Neuron (in vitro differentiated cells): ENCODE data around the gene SMYD3.

ENCODE experiments used
- H2AFZ ChIP-seq: one replicate; pipeline ENCODE4 v1.6.1; 2013; ENCODE audit warnings: low read depth, mild to moderate bottlenecking, inconsistent platforms, low read length, moderate library complexity
- H3K27me3 ChIP-seq: one replicate; pipeline ENCODE4 v1.6.1; 2013; ENCODE audit warnings: low read length; ENCODE audit not compliant: insufficient read depth
- H3K36me3 ChIP-seq: one replicate; pipeline ENCODE4 v1.6.1; 2013; ENCODE audit warnings: low read length; ENCODE audit not compliant: insufficient read depth
- H3K4me1 ChIP-seq: one replicate; pipeline ENCODE4 v1.6.1; 2013; ENCODE audit warnings: low read length; ENCODE audit not compliant: insufficient read depth
- H3K4me3 ChIP-seq: 2 replicates; pipeline ENCODE4 v1.5.1; 2013; ENCODE audit warnings: mild to moderate bottlenecking, low read length, moderate library complexity
- H3K9me3 ChIP-seq: one replicate; pipeline ENCODE4 v1.6.1; 2013; ENCODE audit warnings: low read length

Gene SMYD3

DNA sequence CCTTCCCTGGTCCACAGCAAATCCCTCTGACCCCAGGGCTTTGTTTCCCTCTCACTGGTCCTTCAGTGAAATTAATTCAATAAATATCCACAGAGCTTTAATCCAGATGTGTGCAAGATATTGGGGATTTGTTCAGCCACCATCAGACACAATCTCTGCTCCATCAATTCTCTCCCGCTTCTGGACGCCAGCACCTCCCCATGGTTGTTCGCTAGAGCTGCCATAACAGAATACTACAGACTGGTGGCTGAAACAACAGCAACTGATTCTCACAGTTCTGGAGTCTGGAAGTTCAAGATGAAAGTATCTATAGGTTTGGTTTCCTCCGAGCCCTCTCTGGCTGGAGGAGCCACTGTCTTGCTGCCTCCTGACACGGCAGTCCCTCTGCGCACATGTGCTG, 303.9 kb downstream of the SMYD3 start:
- Histone ChIP-seq H3K4me3 (no peak overlapping the region), H3K27me3 (no peaks in the 10 kb centered on the region), H3K9me3 (no peaks in the 10 kb centered on the region)

DNA sequence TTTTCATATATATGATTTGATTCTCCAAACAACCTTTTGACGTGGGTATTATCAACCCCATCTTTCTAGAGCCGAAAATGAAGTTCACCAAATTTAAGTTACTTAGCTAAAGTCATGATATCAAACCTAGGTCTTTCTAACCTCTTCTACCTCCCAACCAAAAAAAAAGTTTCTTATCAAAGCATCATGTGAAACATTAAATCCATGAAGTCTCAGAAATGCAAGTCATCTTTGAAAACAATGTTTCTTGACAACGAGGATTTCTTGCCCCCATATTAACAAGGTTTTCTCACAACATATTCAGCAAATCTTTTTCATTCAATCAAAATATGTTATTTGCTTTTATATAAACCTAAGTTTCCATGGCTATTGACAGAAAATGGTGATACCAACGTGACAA, 306.3 kb downstream of the SMYD3 start:
- no peaks in the 10 kb centered on the region for H3K27me3 ChIP-seq
- H2AFZ ChIP-seq = no peak overlapping the region
- no peaks in the 10 kb centered on the region for H3K36me3 ChIP-seq
- H3K4me3 ChIP-seq = no peak overlapping the region
- H3K4me1 ChIP-seq = no peaks in the 10 kb centered on the region
- no peaks in the 10 kb centered on the region for H3K9me3 ChIP-seq

More for the DNA sequence above, 303.9 kb downstream of the SMYD3 start:
- Histone ChIP-seq H3K36me3 (no peaks in the 10 kb centered on the region), H2AFZ (no peak overlapping the region), H3K4me1 (no peaks in the 10 kb centered on the region)

DNA sequence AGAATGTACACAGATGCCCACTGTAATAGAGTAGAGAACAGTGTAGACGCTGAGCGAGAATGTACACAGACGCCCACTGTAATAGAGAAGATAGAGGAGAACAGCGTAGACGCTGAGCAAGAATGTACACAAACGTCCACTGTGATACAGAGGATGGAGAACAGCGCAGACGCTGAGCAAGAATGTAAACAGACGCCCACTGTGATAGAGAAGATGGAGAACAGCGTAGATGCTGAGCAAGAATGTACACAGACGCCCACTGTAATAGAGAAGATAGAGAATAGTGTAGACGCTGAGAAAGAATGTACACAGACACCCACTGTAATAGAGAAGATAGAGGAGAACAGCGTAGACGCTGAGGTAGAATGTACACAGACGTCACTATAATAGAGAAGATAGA, 306.9 kb downstream of the SMYD3 start:
- Histone ChIP-seq H3K27me3 (no peaks in the 10 kb centered on the region), H3K4me1 (no peaks in the 10 kb centered on the region), H3K9me3 (no peaks in the 10 kb centered on the region), H3K4me3 (no peak overlapping the region), H2AFZ (no peak overlapping the region), H3K36me3 (no peaks in the 10 kb centered on the region)

DNA sequence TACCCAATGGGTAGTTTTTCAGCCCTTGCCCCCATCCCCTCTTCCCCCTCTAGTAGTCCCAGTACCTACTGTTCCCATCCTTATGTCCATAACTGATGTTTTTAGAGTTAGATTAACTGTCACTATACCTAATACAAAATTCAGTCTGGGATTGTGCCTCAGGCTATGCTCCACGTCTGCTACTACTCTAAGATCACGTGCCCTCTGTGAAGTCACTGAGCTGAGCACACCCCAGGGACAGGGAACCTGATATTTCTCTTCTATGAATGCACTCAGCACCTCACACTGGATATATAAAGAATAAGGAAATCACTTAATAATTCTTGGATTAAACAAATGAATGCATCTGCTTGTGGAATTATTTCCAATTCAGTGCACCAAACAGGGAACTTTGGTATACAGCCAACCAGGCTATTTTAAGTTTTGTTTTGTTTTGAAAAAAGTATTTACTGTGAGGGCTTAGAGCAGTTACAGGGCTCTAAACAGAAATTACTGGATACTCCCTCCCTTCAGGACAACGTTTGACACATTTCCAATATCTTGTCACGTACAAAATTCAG, 307.9 kb downstream of the SMYD3 start:
- Histone ChIP-seq H3K9me3 (no peaks in the 10 kb centered on the region), H3K4me3 (no peak overlapping the region), H3K4me1 (no peaks in the 10 kb centered on the region), H3K27me3 (no peaks in the 10 kb centered on the region), H2AFZ (no peak overlapping the region), H3K36me3 (no peaks in the 10 kb centered on the region)

DNA sequence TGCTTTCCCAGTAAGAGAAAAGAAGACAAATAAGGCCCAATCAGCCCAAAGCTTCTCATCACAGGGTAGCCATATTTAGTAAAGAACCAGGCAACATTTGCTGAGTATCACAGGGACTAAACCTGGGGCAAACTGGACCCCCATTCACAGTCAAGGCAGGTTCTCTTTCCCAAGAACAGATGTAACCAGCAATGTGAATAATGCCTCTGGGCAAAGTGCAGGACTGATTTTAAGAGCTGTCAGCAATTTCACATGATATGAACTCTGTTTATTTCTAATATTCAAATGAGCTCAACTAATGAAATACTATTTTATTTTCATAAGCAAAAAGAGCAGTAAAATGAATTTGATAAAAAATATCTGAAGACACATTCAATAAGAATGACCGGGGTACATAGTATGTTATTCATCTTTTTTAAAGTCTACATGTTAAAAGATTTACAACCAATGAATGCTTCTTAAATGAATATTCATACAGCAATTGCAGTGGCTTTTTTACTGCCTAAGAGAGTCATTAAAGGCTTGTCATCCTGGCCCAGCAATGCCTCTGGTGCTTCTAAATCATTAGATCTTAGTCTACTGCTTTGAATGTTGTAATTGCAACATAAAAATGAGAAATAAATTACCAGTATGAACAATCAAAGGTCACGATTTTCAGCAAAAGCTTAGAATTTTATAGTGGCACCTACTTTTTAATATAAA, 308.8 kb downstream of the SMYD3 start:
- H3K9me3 ChIP-seq = peaks cover 1% of the 10 kb centered on the region
- no peak overlapping the region for H2AFZ ChIP-seq
- no peak overlapping the region for H3K4me3 ChIP-seq
- no peaks in the 10 kb centered on the region for H3K36me3 ChIP-seq
- H3K4me1 ChIP-seq = no peaks in the 10 kb centered on the region
- no peaks in the 10 kb centered on the region for H3K27me3 ChIP-seq

DNA sequence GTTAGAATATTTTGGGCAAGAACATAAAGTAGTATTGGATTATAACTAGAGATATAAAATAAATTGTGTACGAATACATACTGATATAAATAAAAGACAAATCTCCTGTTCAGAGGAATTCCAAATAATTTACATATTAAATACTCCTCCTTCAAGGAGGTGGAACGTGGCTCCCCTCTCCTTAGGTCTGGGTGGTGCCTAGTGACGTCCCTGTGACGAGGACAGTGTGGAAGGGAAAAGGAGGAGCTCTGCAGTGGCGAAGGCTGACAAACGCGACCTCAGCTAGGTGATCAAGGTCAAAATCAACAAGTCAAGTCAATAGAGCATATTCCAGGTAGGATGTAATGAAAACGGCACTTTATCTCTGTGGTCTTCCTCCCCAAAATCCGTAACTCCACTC, 310.0 kb downstream of the SMYD3 start:
- Histone ChIP-seq H3K9me3 (peaks cover 1% of the 10 kb centered on the region), H3K4me1 (no peaks in the 10 kb centered on the region), H3K4me3 (no peak overlapping the region), H2AFZ (no peak overlapping the region), H3K27me3 (no peaks in the 10 kb centered on the region), H3K36me3 (no peaks in the 10 kb centered on the region)

DNA sequence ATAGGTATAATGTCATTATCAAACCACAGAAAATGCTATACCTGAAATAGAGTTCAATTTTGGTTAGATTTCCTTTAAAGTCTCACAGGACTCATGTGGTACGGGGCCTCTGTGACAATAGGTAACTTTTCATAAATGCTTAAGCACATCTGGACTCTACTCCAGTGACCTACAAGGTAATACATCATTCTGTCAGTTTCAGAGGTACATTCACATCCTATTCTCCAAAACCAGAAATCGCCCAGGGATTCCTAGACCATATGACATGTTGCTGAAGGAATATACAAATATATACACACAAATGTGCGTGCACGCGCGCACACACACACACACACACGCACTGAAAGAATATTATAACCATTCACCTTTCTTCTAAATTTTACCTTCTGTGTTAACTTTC, 311.8 kb downstream of the SMYD3 start:
- Histone ChIP-seq H3K27me3 (no peaks in the 10 kb centered on the region), H3K36me3 (no peaks in the 10 kb centered on the region), H3K4me1 (no peaks in the 10 kb centered on the region), H3K4me3 (no peak overlapping the region), H3K9me3 (peaks cover 1% of the 10 kb centered on the region), H2AFZ (no peak overlapping the region)

DNA sequence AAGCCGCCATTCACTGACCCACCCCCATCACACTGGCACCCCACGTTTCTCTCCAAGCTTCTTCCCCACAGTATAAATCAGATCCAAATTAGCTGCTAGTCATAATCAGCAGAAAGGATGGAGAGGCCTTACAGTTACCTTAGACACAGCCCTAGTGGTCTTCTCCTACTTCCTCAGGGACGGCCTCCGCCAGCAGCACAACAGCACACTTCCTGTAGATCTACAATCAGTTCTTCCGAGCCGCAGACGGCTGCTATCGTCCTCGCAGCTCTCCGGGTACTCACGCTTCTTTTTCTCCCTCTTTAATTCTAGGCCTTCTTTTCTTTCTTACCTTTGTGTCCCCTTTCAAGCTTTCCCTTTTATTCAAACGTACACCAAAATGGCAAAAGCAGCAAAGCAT, 313.5 kb downstream of the SMYD3 start:
- Histone ChIP-seq H3K4me1 (no peaks in the 10 kb centered on the region), H3K9me3 (peaks cover 1% of the 10 kb centered on the region), H3K27me3 (no peaks in the 10 kb centered on the region), H3K4me3 (no peak overlapping the region), H3K36me3 (no peaks in the 10 kb centered on the region), H2AFZ (no peak overlapping the region)

DNA sequence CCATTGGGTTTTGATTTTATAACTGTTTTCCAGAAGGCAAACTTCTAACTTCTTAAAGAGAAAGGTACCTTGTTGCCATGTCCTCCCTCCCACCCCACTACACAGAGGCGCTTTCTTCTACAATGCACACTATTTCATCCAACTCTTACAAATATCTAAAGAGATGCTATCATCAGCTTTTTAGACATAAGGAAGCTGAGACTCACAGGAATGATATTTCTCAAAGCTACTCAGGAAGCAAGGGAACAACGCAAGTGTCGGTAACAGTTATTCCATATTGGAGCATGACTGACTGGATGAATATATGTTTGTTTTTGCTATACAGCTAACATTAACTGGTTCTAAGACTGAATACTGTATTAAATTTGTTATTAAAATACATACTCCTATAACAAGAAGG, 318.0 kb downstream of the SMYD3 start:
- H3K36me3 ChIP-seq = no peaks in the 10 kb centered on the region
- no peaks in the 10 kb centered on the region for H3K27me3 ChIP-seq
- no peak overlapping the region for H3K4me3 ChIP-seq
- peaks cover 1% of the 10 kb centered on the region for H3K9me3 ChIP-seq
- H2AFZ ChIP-seq = no peak overlapping the region
- peaks cover 3% of the 10 kb centered on the region for H3K4me1 ChIP-seq

DNA sequence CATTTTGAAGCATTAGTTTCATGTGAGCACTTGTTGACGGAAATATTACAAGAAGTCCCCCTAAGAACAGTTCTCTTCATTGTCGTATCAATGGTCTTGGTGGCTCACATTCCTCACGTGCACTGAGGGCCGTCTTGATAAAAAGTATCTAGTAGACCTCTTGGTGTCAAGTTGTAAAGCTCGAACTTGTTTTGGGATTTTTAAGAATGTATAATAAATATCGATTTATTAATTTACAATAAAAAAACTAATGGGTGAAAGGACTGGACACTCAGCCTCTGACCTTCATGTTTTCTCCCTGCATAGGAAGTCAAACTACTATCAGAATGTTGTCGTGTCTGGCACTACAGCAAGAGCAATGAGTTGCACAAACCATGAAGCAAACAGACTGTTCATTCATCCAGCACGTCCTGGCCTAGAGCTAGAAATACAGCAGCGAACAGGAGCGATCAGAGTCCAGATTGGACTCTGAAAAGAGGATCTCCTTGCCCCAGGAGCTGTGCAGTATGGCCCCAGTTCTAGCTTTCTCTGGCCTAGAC, 319.2 kb downstream of the SMYD3 start:
- no peaks in the 10 kb centered on the region for H3K9me3 ChIP-seq
- H2AFZ ChIP-seq = no peak overlapping the region
- H3K4me1 ChIP-seq = peaks cover 3% of the 10 kb centered on the region
- H3K36me3 ChIP-seq = no peaks in the 10 kb centered on the region
- no peak overlapping the region for H3K4me3 ChIP-seq
- H3K27me3 ChIP-seq = no peaks in the 10 kb centered on the region

DNA sequence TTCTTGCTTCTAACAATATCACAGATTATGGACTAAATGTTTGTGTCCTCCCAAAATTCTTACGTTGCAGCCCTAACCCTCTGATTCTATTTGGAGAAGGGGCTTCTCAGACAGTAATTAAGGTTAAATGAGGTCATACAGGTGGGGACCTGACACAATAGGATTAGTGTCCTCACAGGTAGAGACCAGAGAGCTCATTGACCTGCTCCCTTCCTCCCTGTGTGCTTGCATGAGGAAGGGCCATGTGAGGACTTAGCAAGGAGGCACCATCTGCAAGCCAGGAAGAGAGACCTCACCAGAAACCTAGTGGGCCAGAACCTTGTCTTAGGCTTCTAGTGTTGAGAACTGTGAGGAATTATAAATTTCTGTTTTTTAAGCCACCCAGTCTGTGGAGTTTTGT, 322.6 kb downstream of the SMYD3 start:
- Histone ChIP-seq H3K9me3 (no peaks in the 10 kb centered on the region), H2AFZ (no peak overlapping the region), H3K4me1 (peaks cover 5% of the 10 kb centered on the region), H3K27me3 (no peaks in the 10 kb centered on the region), H3K36me3 (no peaks in the 10 kb centered on the region), H3K4me3 (no peak overlapping the region)

DNA sequence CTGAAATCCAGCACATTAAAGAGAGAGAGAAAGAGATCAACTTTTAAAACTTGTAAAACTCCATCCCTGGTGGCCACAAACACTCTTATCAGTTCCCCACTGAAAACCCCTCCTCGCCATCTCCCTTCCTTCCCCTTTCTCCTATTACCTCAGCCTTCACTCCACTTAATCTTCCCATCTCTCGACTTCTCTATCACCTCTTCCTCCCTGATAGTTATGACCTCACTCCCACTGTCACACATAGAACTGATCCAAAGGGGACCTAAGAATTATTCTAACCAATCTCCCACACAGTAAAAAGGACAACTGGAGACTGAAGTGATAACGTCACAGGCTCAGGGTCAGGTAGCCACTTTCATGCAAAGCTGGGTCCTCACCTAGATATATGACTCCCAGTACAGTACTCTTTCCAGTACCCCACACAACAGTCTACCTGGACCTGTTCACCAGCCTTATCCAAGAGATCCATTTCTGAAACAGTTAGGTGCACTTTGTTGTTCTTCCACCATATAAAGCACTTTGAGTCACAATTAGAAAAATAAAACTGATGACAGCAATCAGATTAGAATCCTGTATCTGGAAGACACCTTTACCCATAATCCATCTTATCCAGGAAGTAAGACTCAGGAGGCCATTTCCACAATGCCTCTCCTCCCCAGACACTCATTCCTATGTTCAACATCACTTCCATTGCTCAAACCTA, 324.8 kb downstream of the SMYD3 start:
- H3K4me3 ChIP-seq = no peak overlapping the region
- H3K4me1 ChIP-seq = peaks cover 5% of the 10 kb centered on the region
- no peak overlapping the region for H2AFZ ChIP-seq
- H3K9me3 ChIP-seq = no peaks in the 10 kb centered on the region
- H3K36me3 ChIP-seq = no peaks in the 10 kb centered on the region
- no peaks in the 10 kb centered on the region for H3K27me3 ChIP-seq

DNA sequence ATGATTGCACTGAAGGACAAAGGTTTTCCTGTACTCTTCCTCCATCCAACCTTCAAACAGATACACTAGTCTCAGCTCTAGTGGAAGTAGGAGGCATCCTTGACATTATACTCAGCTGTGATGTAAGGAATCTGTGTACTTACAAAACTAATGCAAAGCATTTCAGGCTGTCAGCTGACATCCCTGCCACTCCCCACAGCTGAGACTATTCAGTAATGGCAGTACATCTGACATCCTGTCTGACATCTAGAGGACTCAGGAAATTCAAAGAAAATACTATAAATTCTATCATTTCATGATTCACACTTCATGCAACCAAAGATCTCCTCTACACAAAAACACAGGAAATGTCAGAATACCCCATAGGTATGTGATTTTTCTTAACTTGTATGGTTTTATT, 325.8 kb downstream of the SMYD3 start:
- H3K4me1 ChIP-seq = peaks cover 4% of the 10 kb centered on the region
- no peak overlapping the region for H3K4me3 ChIP-seq
- no peaks in the 10 kb centered on the region for H3K9me3 ChIP-seq
- H3K27me3 ChIP-seq = no peaks in the 10 kb centered on the region
- no peaks in the 10 kb centered on the region for H3K36me3 ChIP-seq
- no peak overlapping the region for H2AFZ ChIP-seq
